Ovary (tissue), 3 donors: Measurements from ENCODE around the gene RUNX1.

Experiments used
- POLR2A ChIP-seq: fragments of 450-650 bp; IDR thresholded peaks from one replicate; pipeline ENCODE4 v1.6.1; 2017; ENCODE audit warnings: antibody characterized with exemption, mild to moderate bottlenecking, moderate library complexity
- TF ChIP-seq, protein P1 (sequence below), 3 donors: fragments of 450-650 bp in 2 of 3; fragments of 200-600 bp in 1 of 3; IDR thresholded peaks; one replicate each; pipeline versions ENCODE4 v1.5.1 to v1.8.0; 2016 to 2022; ENCODE audit warnings: antibody characterized with exemption in 3 of 3, mild to moderate bottlenecking in 1 of 3
- donor health status: DM: no; HTN: no; CAD: no.

DNA sequence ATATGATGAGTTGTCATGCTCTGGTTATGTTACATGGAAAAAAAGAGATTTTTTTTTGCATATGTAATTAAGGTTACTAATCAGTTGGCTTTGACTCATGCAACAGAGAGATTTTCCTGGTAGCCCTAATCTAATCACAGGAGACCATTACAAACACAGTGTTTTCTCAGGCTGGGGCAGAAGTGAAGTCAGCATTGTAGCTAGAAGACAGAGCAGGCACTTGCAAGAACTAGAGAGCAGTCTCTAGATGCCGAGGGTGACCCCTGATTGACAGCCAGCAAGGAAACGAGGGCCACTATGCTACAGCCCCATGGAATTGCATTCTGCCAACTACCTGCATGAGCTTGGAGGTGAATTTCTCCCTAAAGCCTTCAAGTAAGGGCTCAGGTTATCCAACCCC is 151.3 kb downstream of the RUNX1 start:
- TF ChIP-seq POLR2A = no peak
- TF ChIP-seq, protein P1, sequence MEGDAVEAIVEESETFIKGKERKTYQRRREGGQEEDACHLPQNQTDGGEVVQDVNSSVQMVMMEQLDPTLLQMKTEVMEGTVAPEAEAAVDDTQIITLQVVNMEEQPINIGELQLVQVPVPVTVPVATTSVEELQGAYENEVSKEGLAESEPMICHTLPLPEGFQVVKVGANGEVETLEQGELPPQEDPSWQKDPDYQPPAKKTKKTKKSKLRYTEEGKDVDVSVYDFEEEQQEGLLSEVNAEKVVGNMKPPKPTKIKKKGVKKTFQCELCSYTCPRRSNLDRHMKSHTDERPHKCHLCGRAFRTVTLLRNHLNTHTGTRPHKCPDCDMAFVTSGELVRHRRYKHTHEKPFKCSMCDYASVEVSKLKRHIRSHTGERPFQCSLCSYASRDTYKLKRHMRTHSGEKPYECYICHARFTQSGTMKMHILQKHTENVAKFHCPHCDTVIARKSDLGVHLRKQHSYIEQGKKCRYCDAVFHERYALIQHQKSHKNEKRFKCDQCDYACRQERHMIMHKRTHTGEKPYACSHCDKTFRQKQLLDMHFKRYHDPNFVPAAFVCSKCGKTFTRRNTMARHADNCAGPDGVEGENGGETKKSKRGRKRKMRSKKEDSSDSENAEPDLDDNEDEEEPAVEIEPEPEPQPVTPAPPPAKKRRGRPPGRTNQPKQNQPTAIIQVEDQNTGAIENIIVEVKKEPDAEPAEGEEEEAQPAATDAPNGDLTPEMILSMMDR (IDR thresholded peaks at IDR 0.05) = no peak
